Gastroesophageal sphincter (tissue), 4 donors: ENCODE measurements around the gene RGN. TPM values are rescaled to one million over a fixed set of nuclear protein-coding genes. Genes with fewer than 3 reads are reported as not detected.
"Not testable (repeated sequence)": the region's sequence is repeated elsewhere in the genome, so short reads cannot be mapped to it uniquely, and the experiment has no call there.

Source experiments
- ATAC-seq: fragments of 150-250 bp; one replicate; pipeline ENCODE4 v1.9.1; 2016; ENCODE audit warnings: mild to moderate bottlenecking, moderate library complexity
- H3K27ac ChIP-seq, 4 donors: fragments of 200-600 bp; sonication (generic) in 3 of 4; 1 replicate in 3 of 4; 2 replicates in 1 of 4; pipeline ENCODE4 v1.5.1; 2016 to 2019
- H3K27me3 ChIP-seq: fragments of 200-600 bp; sonication (generic); one replicate; pipeline ENCODE4 v1.5.1; 2019
- H3K36me3 ChIP-seq, 2 donors: fragments of 200-600 bp; sonication (generic); one replicate each; pipeline ENCODE4 v1.5.1; 2019; ENCODE audit warnings: control low read depth in 1 of 2
- H3K4me1 ChIP-seq, 3 donors: fragments of 200-600 bp; sonication (generic); 1 replicate in 2 of 3; 2 replicates in 1 of 3; pipeline ENCODE4 v1.5.1; 2016 to 2019; ENCODE audit warnings: control low read depth in 2 of 3
- H3K4me3 ChIP-seq, 2 donors: fragments of 200-600 bp; sonication (generic); one replicate each; pipeline ENCODE4 v1.5.1; 2019; ENCODE audit warnings: mild to moderate bottlenecking in 1 of 2, moderate library complexity in 1 of 2
- H3K9me3 ChIP-seq, 3 donors: fragments of 200-600 bp; sonication (generic); one replicate each; pipeline ENCODE4 v1.5.1; 2017 to 2019; ENCODE audit warnings: control low read depth in 2 of 3
- EP300 ChIP-seq: sonication (generic); formaldehyde crosslinking; IDR thresholded peaks from one replicate; pipeline ENCODE4 v1.6.1; 2017; ENCODE audit warnings: antibody characterized with exemption, mild to moderate bottlenecking
- POLR2A ChIP-seq, 2 donors: fragments of 450-650 bp; IDR thresholded peaks; one replicate each; pipeline ENCODE4 v1.6.1; 2017; ENCODE audit warnings: antibody characterized with exemption in 2 of 2, mild to moderate bottlenecking in 2 of 2, moderate library complexity in 1 of 2
- POLR2AphosphoS5 ChIP-seq: sonication (generic); formaldehyde crosslinking; IDR thresholded peaks from one replicate; pipeline ENCODE4 v1.6.1; 2017; ENCODE audit warnings: antibody characterized with exemption
- WGBS, 2 donors: methylation state at CpG; one replicate each; pipeline ENCODE4 v1.1.5; 2018; ENCODE audit warnings: low coverage in 1 of 2; 5-methylcytosine and 5-hydroxymethylcytosine counted together
- total RNA-seq, 4 donors: library from RNA; depleted of rRNA; stranded (reverse); fragments of >200 nt; gene quantifications; one replicate each; pipeline ENCODE4 v1.1.0, GENCODE V29; 2016
- TF ChIP-seq, protein P1 (sequence below), 4 experiments: fragments of 200-600 bp in 2 of 4; fragments of 450-650 bp in 2 of 4; sonication (generic) in 1 of 4; IDR thresholded peaks; one replicate each; pipeline ENCODE4 v1.5.1; 2017 to 2019; ENCODE audit warnings: antibody characterized with exemption in 4 of 4, mild to moderate bottlenecking in 2 of 4, moderate library complexity in 2 of 4

The RGN gene
- total RNA-seq, 4 donors from 2014 or later = 2.6 to 22.1 (median 11.8) TPM

DNA sequence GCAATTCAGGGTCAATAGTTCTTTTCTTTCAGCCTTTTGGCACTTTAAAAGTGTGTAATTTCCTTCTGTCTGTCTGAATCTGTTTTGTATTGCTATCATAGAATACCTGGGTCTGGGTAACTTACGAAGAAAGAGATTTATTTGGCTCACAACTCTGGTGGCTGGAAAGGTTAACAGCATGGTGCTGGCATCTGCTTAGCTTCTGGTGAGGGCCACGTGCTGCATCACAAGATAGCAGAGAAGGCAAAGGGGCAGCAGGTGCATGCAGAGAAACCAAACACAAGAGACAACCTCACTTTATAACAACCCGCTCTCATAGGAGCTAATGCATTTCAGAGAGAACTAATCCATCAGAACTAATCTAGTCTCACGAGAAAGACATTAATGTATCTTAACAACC, 18.8 kb downstream of the RGN start:
- H3K9me3 ChIP-seq = no peaks in the 10 kb centered on the region
- no peaks in the 10 kb centered on the region for H3K27me3 ChIP-seq
- no peaks in the 10 kb centered on the region for H3K4me1 ChIP-seq
- H3K36me3 ChIP-seq = no peaks in the 10 kb centered on the region
- no peak overlapping the region for H3K4me3 ChIP-seq
- no peak for ATAC-seq
- no peak overlapping the region for H3K27ac ChIP-seq
- WGBS, 2 donors = 80% methylated on average over 3 of the region's 4 CpGs; no CpG with 5 or more reads in 1 of the 2 donors
- TF ChIP-seq, protein P1, sequence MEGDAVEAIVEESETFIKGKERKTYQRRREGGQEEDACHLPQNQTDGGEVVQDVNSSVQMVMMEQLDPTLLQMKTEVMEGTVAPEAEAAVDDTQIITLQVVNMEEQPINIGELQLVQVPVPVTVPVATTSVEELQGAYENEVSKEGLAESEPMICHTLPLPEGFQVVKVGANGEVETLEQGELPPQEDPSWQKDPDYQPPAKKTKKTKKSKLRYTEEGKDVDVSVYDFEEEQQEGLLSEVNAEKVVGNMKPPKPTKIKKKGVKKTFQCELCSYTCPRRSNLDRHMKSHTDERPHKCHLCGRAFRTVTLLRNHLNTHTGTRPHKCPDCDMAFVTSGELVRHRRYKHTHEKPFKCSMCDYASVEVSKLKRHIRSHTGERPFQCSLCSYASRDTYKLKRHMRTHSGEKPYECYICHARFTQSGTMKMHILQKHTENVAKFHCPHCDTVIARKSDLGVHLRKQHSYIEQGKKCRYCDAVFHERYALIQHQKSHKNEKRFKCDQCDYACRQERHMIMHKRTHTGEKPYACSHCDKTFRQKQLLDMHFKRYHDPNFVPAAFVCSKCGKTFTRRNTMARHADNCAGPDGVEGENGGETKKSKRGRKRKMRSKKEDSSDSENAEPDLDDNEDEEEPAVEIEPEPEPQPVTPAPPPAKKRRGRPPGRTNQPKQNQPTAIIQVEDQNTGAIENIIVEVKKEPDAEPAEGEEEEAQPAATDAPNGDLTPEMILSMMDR (IDR thresholded peaks at IDR 0.05) = no peak
- TF ChIP-seq POLR2A (IDR thresholded peaks at IDR 0.05) = no peak
- TF ChIP-seq POLR2AphosphoS5 = no peak
- TF ChIP-seq EP300 = no peak

DNA sequence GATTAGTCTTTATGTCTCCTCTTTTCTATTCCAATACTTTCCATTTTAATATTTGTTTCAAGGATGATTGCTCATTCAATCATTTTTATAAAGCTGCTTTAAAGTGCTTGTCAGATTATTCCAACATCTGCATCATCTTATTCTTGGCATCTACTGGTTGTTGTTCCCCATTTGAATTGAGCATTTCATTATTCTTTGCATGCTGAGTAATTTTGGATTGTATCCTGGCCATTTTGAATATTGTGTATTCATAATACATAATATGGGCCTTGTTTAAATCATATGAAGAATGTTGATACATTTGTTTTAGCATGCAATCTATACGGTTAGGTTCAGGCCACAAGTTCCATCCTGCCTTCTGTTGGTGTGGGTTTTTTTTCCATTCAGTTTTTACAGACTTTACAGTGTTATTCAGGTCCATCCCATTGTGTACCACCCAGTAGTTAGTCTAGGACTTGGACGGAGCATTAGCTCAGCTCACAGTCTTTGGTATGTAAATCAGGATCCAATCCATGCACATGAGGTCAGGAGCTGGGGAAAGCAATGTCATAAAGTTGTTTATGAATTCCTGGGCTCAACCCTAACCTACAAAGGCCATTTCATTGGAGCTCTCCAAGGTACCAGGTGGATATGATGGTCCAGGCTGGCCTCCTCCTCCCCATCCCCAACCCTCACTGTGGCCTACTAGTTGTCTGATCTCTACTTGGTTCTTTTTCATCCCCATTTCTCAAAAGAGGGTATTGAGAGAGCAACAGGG, 20.3 kb downstream of the RGN start:
- no peak for ATAC-seq
- no peaks in the 10 kb centered on the region for H3K9me3 ChIP-seq
- H3K36me3 ChIP-seq = peaks cover 0 to 3% of the 10 kb centered on the region in 2 donors
- no peaks in the 10 kb centered on the region for H3K27me3 ChIP-seq
- 50 to 60% methylated on average over 1 to 2 of the region's 2 CpGs for WGBS, 2 donors
- TF ChIP-seq POLR2A (IDR thresholded peaks at IDR 0.05) (no peak), EP300 (no peak), POLR2AphosphoS5 (no peak)
- TF ChIP-seq, protein P1 (IDR thresholded peaks at IDR 0.05) = no peak
- H3K4me1 ChIP-seq = no peaks in the 10 kb centered on the region
- H3K27ac ChIP-seq = no peak overlapping the region
- no peak overlapping the region for H3K4me3 ChIP-seq

DNA sequence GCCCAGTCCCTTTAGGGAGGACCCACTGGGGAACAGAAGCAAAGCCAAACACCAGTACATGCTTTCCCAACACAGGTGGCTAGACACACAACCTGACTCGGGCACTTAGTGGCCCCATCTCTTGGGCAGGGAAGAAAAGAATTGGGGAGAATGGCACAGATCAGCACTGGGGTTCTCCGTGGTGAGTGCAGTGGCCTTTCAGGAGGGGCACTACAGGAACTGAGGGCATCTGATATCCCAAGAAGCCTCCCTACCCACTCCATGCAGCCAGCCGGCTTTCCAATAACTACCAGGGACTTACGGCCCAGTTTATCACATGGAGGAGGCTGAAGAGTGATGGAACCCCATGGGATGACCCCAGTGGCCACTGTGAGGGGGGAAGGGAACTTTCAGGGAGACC, 23.0 kb downstream of the RGN start:
- 67% methylated on average over 1 of the region's 4 CpGs; no CpG with 5 or more reads in 1 of the 2 donors for WGBS, 2 donors
- no peaks in the 10 kb centered on the region for H3K27me3 ChIP-seq
- TF ChIP-seq, protein P1 (IDR thresholded peaks at IDR 0.05) = no peak
- TF ChIP-seq EP300 (no peak), POLR2A (IDR thresholded peaks at IDR 0.05) (no peak), POLR2AphosphoS5 (no peak)

DNA sequence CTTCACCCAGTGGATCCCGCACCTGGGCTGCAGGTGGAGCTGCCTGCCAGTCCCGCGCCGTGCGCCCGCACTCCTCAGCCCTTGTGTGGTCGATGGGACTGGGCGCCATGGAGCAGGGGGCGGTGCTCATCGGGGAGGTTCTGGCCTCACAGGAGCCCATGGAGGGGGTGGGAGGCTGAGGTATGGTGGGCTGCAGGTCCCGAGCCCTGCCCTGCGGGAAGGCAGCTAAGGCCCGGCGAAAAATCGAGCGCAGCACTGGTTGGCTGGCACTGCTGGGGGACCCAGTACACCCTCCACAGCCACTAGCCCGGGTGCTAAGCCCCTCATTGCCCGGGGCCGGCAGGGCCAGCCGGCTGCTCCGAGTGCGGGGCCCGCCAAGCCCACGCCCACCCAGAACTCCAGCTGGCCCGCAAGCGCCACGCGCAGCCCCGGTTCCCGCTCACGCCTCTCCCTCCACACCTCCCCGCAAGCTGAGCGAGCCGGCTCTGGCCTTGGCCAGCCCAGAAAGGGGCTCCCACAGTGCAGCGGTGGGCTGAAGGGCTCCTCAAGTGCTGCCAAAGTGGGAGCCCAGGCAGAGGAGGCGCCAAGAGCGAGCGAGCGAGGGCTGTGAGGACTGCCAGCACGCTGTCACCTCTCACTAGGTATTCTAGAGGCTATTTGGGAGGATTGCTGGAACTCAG, 32.8 kb downstream of the RGN start:
- H3K4me1 ChIP-seq, H3K27me3 ChIP-seq, H3K9me3 ChIP-seq, ATAC-seq, H3K27ac ChIP-seq, H3K36me3 ChIP-seq, H3K4me3 ChIP-seq: not testable (repeated sequence)
- WGBS, 2 donors = no CpG with 5 or more reads among the region's 40 CpGs

More for the DNA sequence above, 23.0 kb downstream of the RGN start:
- Histone ChIP-seq H3K36me3 (peaks cover 0 to 3% of the 10 kb centered on the region in 2 donors), H3K27ac (no peak overlapping the region), H3K4me3 (no peak overlapping the region), H3K9me3 (no peaks in the 10 kb centered on the region), H3K4me1 (no peaks in the 10 kb centered on the region)
- ATAC-seq = no peak

DNA sequence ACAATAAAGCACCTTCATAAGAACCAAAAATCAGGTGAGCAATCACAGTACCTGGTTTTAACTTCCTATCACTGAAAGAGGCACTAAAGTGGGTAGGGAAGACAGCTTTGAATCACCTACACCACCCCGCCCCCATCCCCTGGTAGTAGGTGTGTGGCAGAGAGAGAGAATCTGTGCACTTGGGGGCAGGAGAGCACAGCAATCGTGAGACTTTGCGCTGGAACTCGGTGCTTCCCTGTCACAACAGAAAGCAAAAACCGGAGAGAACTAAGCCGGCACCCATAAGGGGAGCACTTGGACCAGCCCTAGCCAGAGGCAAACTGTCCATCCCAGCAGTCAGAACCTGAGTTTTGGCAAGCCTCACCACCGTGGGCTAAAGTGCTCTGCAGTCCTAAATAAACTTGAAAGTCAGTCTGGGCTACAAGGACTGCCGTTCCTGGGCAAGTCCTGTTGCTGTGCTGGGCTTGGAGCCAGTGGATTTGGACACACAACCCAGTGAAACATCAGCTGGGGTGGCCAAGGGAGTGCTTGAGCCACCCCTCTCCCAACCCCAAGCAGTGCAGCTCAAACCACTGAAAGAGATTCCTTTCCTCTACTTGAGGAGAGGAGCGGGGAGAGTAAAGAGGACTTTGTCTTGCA, 34.2 kb downstream of the RGN start:
- WGBS, 2 donors = 87% methylated on average over 5 of the region's 9 CpGs; no CpG with 5 or more reads in 1 of the 2 donors
- no peak for ATAC-seq
- H3K27me3 ChIP-seq = no peaks in the 10 kb centered on the region
- no peak overlapping the region for H3K27ac ChIP-seq
- no peak overlapping the region for H3K4me3 ChIP-seq
- H3K9me3 ChIP-seq = no peaks in the 10 kb centered on the region
- no peaks in the 10 kb centered on the region for H3K4me1 ChIP-seq
- no peaks in the 10 kb centered on the region for H3K36me3 ChIP-seq
- TF ChIP-seq POLR2A (IDR thresholded peaks at IDR 0.05) = no peak
- no peak for TF ChIP-seq POLR2AphosphoS5
- TF ChIP-seq EP300 = no peak
- TF ChIP-seq, protein P1 (IDR thresholded peaks at IDR 0.05) = no peak

DNA sequence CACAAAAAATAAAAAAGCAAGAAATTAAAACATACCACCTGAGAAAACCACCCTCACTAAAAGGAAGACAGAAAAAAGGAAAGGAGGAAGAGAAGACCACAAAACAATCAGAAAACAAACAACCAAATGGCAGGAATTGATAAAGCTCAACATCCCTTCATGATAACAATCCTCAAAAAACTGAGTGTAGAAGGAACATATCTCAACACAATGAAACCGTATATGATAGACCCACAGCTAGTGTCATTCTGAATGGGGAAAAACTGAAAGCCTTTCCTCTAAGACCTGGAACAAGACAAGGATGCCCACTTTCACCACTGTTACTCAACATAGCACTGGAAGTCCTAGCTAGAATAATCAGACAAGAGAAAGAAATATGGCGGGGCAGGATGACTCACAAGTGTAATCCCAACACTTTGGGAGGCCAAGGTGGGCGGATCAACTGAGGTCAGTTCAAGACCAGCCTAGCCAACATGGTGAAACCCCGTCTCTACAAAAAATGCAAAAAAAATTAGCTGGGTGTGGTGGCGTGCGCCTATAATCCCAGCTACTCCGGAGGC, 38.4 kb downstream of the RGN start:
- not testable (repeated sequence) for H3K9me3 ChIP-seq, ATAC-seq, H3K4me3 ChIP-seq, H3K27me3 ChIP-seq, H3K36me3 ChIP-seq, H3K27ac ChIP-seq, H3K4me1 ChIP-seq
- 89 to 90% methylated on average over 3 to 7 of the region's 7 CpGs for WGBS, 2 donors

DNA sequence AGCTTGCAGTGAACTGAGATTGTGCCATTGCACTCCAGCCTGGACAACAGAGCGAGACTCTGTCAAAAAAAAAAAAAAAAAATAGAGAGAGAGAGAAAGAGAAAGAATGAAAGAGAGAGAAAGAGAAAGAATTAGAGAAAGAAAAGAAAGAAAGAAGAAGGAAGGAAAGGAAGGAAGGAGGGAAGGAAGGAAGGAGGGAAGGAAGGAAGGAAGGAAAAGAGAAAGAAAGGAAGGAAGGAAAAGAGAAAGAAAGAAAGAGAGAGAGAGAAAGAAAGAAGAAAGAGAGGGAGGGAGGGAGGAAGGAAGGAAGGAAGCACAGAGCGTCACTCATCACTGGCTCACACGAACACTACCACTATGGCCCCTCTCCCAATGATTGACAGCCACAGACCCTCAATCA, 46.2 kb downstream of the RGN start:
- not testable (repeated sequence) for H3K9me3 ChIP-seq, H3K36me3 ChIP-seq, H3K27me3 ChIP-seq, ATAC-seq, H3K27ac ChIP-seq, H3K4me1 ChIP-seq, H3K4me3 ChIP-seq
- WGBS, 2 donors = 86% methylated on average over 2 of the region's 3 CpGs; no CpG with 5 or more reads in 1 of the 2 donors
